GM12878 (cell line): ENCODE data around the gene UVRAG. TPM values are rescaled to one million over a fixed set of nuclear protein-coding genes. Genes with fewer than 3 reads are reported as not detected.

Experiments
- BHLHE40 ChIP-seq, 2 experiments: fragments of 450-650 bp in 1 of 2; IDR thresholded peaks; 2 replicates each; pipeline ENCODE4 v1.6.1; 2011 to 2017; ENCODE audit warnings: low read depth in 2 of 2, borderline replicate concordance in 1 of 2, improper control_type of control experiment in 1 of 2, low read length in 1 of 2, mild to moderate bottlenecking in 1 of 2
- CBFB ChIP-seq: IDR thresholded peaks from 2 replicates; pipeline ENCODE4 v1.6.1; 2016; ENCODE audit warnings: antibody characterized with exemption, low read depth
- FOS ChIP-seq: IDR thresholded peaks from 3 replicates; pipeline ENCODE4 v1.6.1; 2011; ENCODE audit warnings: borderline replicate concordance; ENCODE audit not compliant: insufficient read length; ENCODE audit errors: extremely low read depth
- HCFC1 ChIP-seq: fragments of 150-350 bp; IDR thresholded peaks from 2 replicates; pipeline ENCODE4 v1.6.1; 2014; ENCODE audit warnings: low read length
- IRF5 ChIP-seq: fragments of 450-650 bp; IDR thresholded peaks from 2 replicates; pipeline ENCODE4 v1.6.1; 2017; ENCODE audit warnings: borderline replicate concordance
- KAT2A ChIP-seq: conservative IDR thresholded peaks from 2 replicates; pipeline ENCODE4 v1.6.1; 2011; ENCODE audit warnings: low read depth, low read length; ENCODE audit not compliant: control insufficient read depth
- NFYA ChIP-seq: IDR thresholded peaks from 2 replicates; pipeline ENCODE4 v1.6.1; 2011; ENCODE audit warnings: low read depth, mild to moderate bottlenecking, low read length, improper control_type of control experiment, borderline replicate concordance
- PRDM15 ChIP-seq: fragments of 450-650 bp; formaldehyde crosslinking; IDR thresholded peaks from 2 replicates; pipeline ENCODE4 v1.4.0; 2020; ENCODE audit warnings: mild to moderate bottlenecking, moderate library complexity
- RCOR1 ChIP-seq: conservative IDR thresholded peaks from 2 replicates; pipeline ENCODE4 v1.6.1; 2012; ENCODE audit warnings: low read depth, low read length, improper control_type of control experiment
- REST ChIP-seq: IDR thresholded peaks from 2 replicates; pipeline ENCODE4 v1.6.1; 2012; ENCODE audit warnings: mild to moderate bottlenecking, low read depth, low read length
- RUNX3 ChIP-seq: IDR thresholded peaks from 2 replicates; pipeline ENCODE4 v1.6.1; 2012; ENCODE audit warnings: low read length, inconsistent platforms
- SIN3A ChIP-seq: IDR thresholded peaks from 2 replicates; pipeline ENCODE4 v1.6.1; 2012; ENCODE audit warnings: low read depth, low read length, improper control_type of control experiment
- SPI1 ChIP-seq: IDR thresholded peaks from 2 replicates; pipeline ENCODE4 v1.6.1; 2011; ENCODE audit warnings: low read depth, mild to moderate bottlenecking, low read length, moderate library complexity, borderline replicate concordance; ENCODE audit not compliant: insufficient read depth
- SREBF2 ChIP-seq: IDR thresholded peaks from 2 replicates; pipeline ENCODE4 v1.6.1; 2012; ENCODE audit warnings: mild to moderate bottlenecking, low read length
- USF1 ChIP-seq: IDR thresholded peaks from 2 replicates; pipeline ENCODE4 v1.6.1; 2011; ENCODE audit warnings: borderline replicate concordance, low read depth, mild to moderate bottlenecking, moderate library complexity, mixed read lengths, low read length; ENCODE audit not compliant: insufficient read depth; ENCODE audit errors: extremely low read length
- ZBED1 ChIP-seq: IDR thresholded peaks from 2 replicates; pipeline ENCODE4 v1.6.1; 2016; ENCODE audit warnings: borderline replicate concordance
- ZNF687 ChIP-seq: fragments of 450-650 bp; IDR thresholded peaks from 2 replicates; pipeline ENCODE4 v1.6.1; 2017; ENCODE audit warnings: mild to moderate bottlenecking, moderate library complexity
- polyA plus RNA-seq, 11 experiments: library from polyadenylated mRNA; depleted of rRNA in 4 of 11; unstranded in 6 of 11; stranded (reverse) in 5 of 11; fragments of >200 nt; fragmentation: Nextera tagmentation in 4 of 11; fragmentation: Illumina TruSeq in 1 of 11; extraction: Ambion mirVana in 4 of 11; extraction: Trizol in 1 of 11; gene quantifications; 1 replicate in 1 of 11; 2 replicates in 10 of 11; pipeline versions ENCODE4 v1.2.1 to v1.2.3, GENCODE V29; 2011 to 2016; ENCODE audit warnings: inconsistent platforms in 2 of 11, missing spikeins in 2 of 11, low read depth in 1 of 11
- total RNA-seq, 4 experiments: library from RNA; depleted of rRNA in 3 of 4; stranded (reverse); fragments of >200 nt in 3 of 4; fragmentation: Illumina TruSeq in 1 of 4; extraction: Trizol in 1 of 4; gene quantifications; 2 replicates each; pipeline versions ENCODE4 v1.2.1 to v1.2.3, GENCODE V29; 2013 to 2021

UVRAG gene
- total and polyA plus RNA-seq, 10 of the 15 experiments (the other 5 are each of a cell fraction or from before 2014, with no cell fraction given), result 7.0 to 43.4 (median 37.0) TPM

GRCh38 chr11:75813124-75813523, 1.9 kb upstream of the UVRAG start (continued):
- TF ChIP-seq HCFC1 (no peak), ZNF687 (0 out of 2 replicates have a peak, but pooled peaks have one; percentile 4), SREBF2 (no peak), CBFB (no peak), BHLHE40 (IDR thresholded peaks at IDR 0.05; ENCODE audit: borderline replicate concordance in 1 of 2, low read depth in 2 of 2, low read length in 1 of 2) (peak in 1 of 2 experiments; percentile 32; a peak in 1 of 4 replicates), SIN3A (no peak), ZBED1 (no peak), PRDM15 (CRISPR knock-in tag) (no peak), RUNX3 (peak; percentile 84), NFYA (no peak), FOS (no peak), SPI1 (no peak), RCOR1 (no peak), IRF5 (no peak), KAT2A (no peak), REST (no peak), USF1 (no peak)
